Stomach (tissue), 19 donors: ENCODE results near the gene SLC35D1. TPM values are rescaled to one million over a fixed set of nuclear protein-coding genes. Genes with fewer than 3 reads are reported as not detected.

Experiments
- DNase-seq, 2 donors: peaks; one replicate each; pipeline versions ENCODE4 v3.0.0 to v3.0.0-alpha.2; 2013 to 2019
- H3K27ac ChIP-seq, 5 donors: fragments of 200-600 bp in 4 of 5; sonication (generic) in 4 of 5; one replicate each; pipeline ENCODE4 v1.5.1; 2013 to 2019; ENCODE audit warnings: mild to moderate bottlenecking in 1 of 5, moderate library complexity in 1 of 5
- H3K27me3 ChIP-seq, 3 donors: fragments of 200-600 bp; sonication (generic); one replicate each; pipeline ENCODE4 v1.5.1; 2017 to 2019; ENCODE audit warnings: mixed run types in 1 of 3
- H3K36me3 ChIP-seq, 4 donors: fragments of 200-600 bp; sonication (generic); 1 replicate in 3 of 4; 2 replicates in 1 of 4; pipeline ENCODE4 v1.5.1; 2016 to 2019
- H3K4me1 ChIP-seq, 4 donors: fragments of 200-600 bp; sonication (generic); one replicate each; pipeline ENCODE4 v1.5.1; 2016 to 2019
- H3K4me3 ChIP-seq, 4 donors: fragments of 200-600 bp; sonication (generic) in 3 of 4; one replicate each; pipeline ENCODE4 v1.5.1; 2016 to 2019; ENCODE audit warnings: mild to moderate bottlenecking in 1 of 4
- H3K9me3 ChIP-seq, 4 donors: fragments of 200-600 bp; sonication (generic); one replicate each; pipeline ENCODE4 v1.5.1; 2016 to 2019
- CTCF ChIP-seq, 7 experiments: fragments of 450-650 bp in 4 of 7; fragments of 200-600 bp in 3 of 7; sonication (generic) in 3 of 7; IDR thresholded peaks; one replicate each; pipeline ENCODE4 v1.5.1; 2016 to 2019; ENCODE audit warnings: antibody characterized with exemption in 7 of 7, control low read depth in 2 of 7, mild to moderate bottlenecking in 1 of 7
- EP300 ChIP-seq: sonication (generic); formaldehyde crosslinking; IDR thresholded peaks from one replicate; pipeline ENCODE4 v1.6.1; 2017; ENCODE audit warnings: antibody characterized with exemption
- POLR2A ChIP-seq, 4 donors: fragments of 450-650 bp; IDR thresholded peaks; one replicate each; pipeline ENCODE4 v1.6.1; 2016; ENCODE audit warnings: antibody characterized with exemption in 4 of 4, control low read depth in 2 of 4, mild to moderate bottlenecking in 1 of 4, moderate library complexity in 1 of 4
- POLR2AphosphoS5 ChIP-seq, 3 donors: sonication (generic); formaldehyde crosslinking; IDR thresholded peaks; one replicate each; pipeline ENCODE4 v1.6.1; 2016; ENCODE audit warnings: antibody characterized with exemption in 3 of 3
- WGBS, 5 donors: extraction: QIAGEN DNeasy Blood & Tissue Kit in 3 of 5; methylation state at CpG; one replicate each; pipeline versions ENCODE4 v1.1.5 to v1.1.7; 2013 to 2018; 5-methylcytosine and 5-hydroxymethylcytosine counted together
- intact Hi-C: fragments of 100-400 bp; cut with DNase I; formaldehyde crosslinking; loops from one replicate; pipeline ENCODE4 v1.15.1; 2023; ENCODE audit warnings: low total_unique reads
- long read RNA-seq, 10 donors: transcript quantifications; one replicate each; lab custom pipeline, GENCODE V29; 2026
- polyA plus RNA-seq, 3 donors: library from polyadenylated mRNA; stranded (reverse); fragments of 200-250 nt; gene quantifications; one replicate each; pipeline ENCODE4 v1.2.3, GENCODE V29; 2013
- total RNA-seq, 5 donors: library from RNA; depleted of rRNA; stranded (reverse); fragments of >200 nt; gene quantifications; one replicate each; pipeline versions ENCODE4 v1.1.0 to v1.2.3, GENCODE V29; 2014 to 2016
- donor health status: healthy with polysubstance abuse.
- donor health status: Bipolar disorder and iron deficiency.
- donor health status: healthy.

SLC35D1 gene
- total RNA-seq (10 to 100 TPM in 4 of 5 donors, 1 to 10 TPM in 1; 8.8 to 40.8 (median 19.4) TPM), polyA plus RNA-seq (1 to 10 TPM; 1.7 to 4.0 (median 2.3) TPM)
- long read RNA-seq, donor 1, full-length matches to known transcripts, result 2 of 2 reads
- long read RNA-seq, donor 1, partial matches to known transcripts, result 0 of 2 reads
- long read RNA-seq, donor 1, other reads (novel, unspliced or antisense), result 0 of 2 reads
- long read RNA-seq, donor 2, full-length matches to known transcripts, result 3 of 3 reads
- long read RNA-seq, donor 2, partial matches to known transcripts, result 0 of 3 reads
- long read RNA-seq, donor 2, other reads (novel, unspliced or antisense), result 0 of 3 reads
- long read RNA-seq, donor 3, full-length matches to known transcripts, result 1 of 1 reads
- long read RNA-seq, donor 3, partial matches to known transcripts, result 0 of 1 reads
- long read RNA-seq, donor 3, other reads (novel, unspliced or antisense), result 0 of 1 reads
- long read RNA-seq, donor 4, result 0 reads
- long read RNA-seq, donor 5, full-length matches to known transcripts, result 1 of 1 reads
- long read RNA-seq, donor 5, partial matches to known transcripts, result 0 of 1 reads
- long read RNA-seq, donor 5, other reads (novel, unspliced or antisense), result 0 of 1 reads
- long read RNA-seq, donor 6, result 0 reads
- long read RNA-seq, donor 7, full-length matches to known transcripts, result 4 of 12 reads
- long read RNA-seq, donor 7, partial matches to known transcripts, result 8 of 12 reads
- long read RNA-seq, donor 7, other reads (novel, unspliced or antisense), result 0 of 12 reads
- long read RNA-seq, donor 8, full-length matches to known transcripts, result 2 of 2 reads
- long read RNA-seq, donor 8, partial matches to known transcripts, result 0 of 2 reads
- long read RNA-seq, donor 8, other reads (novel, unspliced or antisense), result 0 of 2 reads
- long read RNA-seq, donor 9, result 0 reads
- long read RNA-seq, donor 10, full-length matches to known transcripts, result 1 of 1 reads
- long read RNA-seq, donor 10, partial matches to known transcripts, result 0 of 1 reads
- long read RNA-seq, donor 10, other reads (novel, unspliced or antisense), result 0 of 1 reads

- intact Hi-C loops, result loop anchor here (10.0 kb wide), 1 partner anchor 81 kb away; the partner anchor contains the start of gene C1orf141
- DNase-seq, result peak; percentile 69 to 93
Measured at GRCh38 chr1:67053785-67054772, at the start of gene SLC35D1. Gene SLC35D1, minus strand, starts transcription at chr1:67054148. Its CDS starts 135 bp downstream, at chr1:67054013.

GRCh38 chr1:67103548-67103947 is 49.6 kb upstream of the SLC35D1 start:
- Histone ChIP-seq H3K36me3 (no peaks in the 10 kb centered on the region), H3K27ac (no peak overlapping the region), H3K4me3 (no peak overlapping the region), H3K4me1 (no peaks in the 10 kb centered on the region), H3K27me3 (no peaks in the 10 kb centered on the region), H3K9me3 (no peaks in the 10 kb centered on the region)
- no peak for DNase-seq
- intact Hi-C loops, result no loop called here
- TF ChIP-seq POLR2AphosphoS5 (IDR thresholded peaks at IDR 0.05) (no peak), POLR2A (IDR thresholded peaks at IDR 0.05) (no peak), CTCF (IDR thresholded peaks at IDR 0.05) (no peak), EP300 (no peak)
- 66 to 88% (median 70%) methylated on average over 1 of the region's 1 CpG for WGBS, 5 donors

More at GRCh38 chr1:67053785-67054772, at the start of gene SLC35D1:
- Histone ChIP-seq H3K36me3 (peaks cover 0 to 16% (median 8%) of the 10 kb centered on the region in 4 donors), H3K27me3 (no peaks in the 10 kb centered on the region), H3K9me3 (no peaks in the 10 kb centered on the region), H3K27ac (peak within 1 kb of the TSS; percentile 95 to 99 (median 97)), H3K4me1 (peaks cover 16 to 41% (median 30%) of the 10 kb centered on the region in 4 donors), H3K4me3 (peak within 1 kb of the TSS; percentile 73 to 85 (median 76))
- peak; percentile 8 for TF ChIP-seq EP300
- peak in 2 of 3 donors; percentile 58 for TF ChIP-seq POLR2AphosphoS5 (IDR thresholded peaks at IDR 0.05)
- peak in 1 of 4 donors; percentile 28 for TF ChIP-seq POLR2A (IDR thresholded peaks at IDR 0.05)
- TF ChIP-seq CTCF (IDR thresholded peaks at IDR 0.05), result no peak
- WGBS, 5 donors, result 1 to 2% (median 1%) methylated on average over 37 to 73 of the region's 73 CpGs

- no peaks in the 10 kb centered on the region for H3K36me3 ChIP-seq
- no peak for DNase-seq
- no peak for TF ChIP-seq POLR2AphosphoS5 (IDR thresholded peaks at IDR 0.05)
- no peak for TF ChIP-seq POLR2A (IDR thresholded peaks at IDR 0.05)
- TF ChIP-seq CTCF (IDR thresholded peaks at IDR 0.05), result no peak
- TF ChIP-seq EP300, result no peak
- no peaks in the 10 kb centered on the region for H3K27me3 ChIP-seq
- intact Hi-C loops, result no loop called here
- no peak overlapping the region for H3K4me3 ChIP-seq
- WGBS, 5 donors, result 32 to 40% (median 38%) methylated on average over 3 of the region's 3 CpGs
- H3K4me1 ChIP-seq, result no peaks in the 10 kb centered on the region
- no peaks in the 10 kb centered on the region for H3K9me3 ChIP-seq
- no peak overlapping the region for H3K27ac ChIP-seq
Measured at GRCh38 chr1:67100833-67101232, 46.9 kb upstream of the SLC35D1 start.
